Measurements from ENCODE around the gene TRIO.

The TRIO gene

DNA sequence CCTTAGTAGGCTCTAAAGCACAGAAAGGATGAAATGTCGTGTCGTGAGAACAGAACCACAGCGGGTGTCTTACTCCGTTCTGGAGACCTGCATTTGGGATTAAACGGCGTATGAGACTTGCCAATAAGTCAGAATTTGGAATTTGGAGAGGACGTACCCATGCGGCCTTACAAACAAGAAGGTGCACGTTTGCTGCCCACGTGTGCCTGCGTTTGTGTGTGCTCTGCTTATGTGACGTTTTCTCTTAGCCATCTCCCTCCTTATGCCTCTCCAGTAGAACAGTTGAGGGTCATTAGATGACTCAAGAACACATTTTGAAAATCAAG is 266.9 kb downstream of the TRIO start:
- no peak for DNase-seq (ENCODE audit: low read depth, low spot score)

GRCh38 chr5:14410394-14411201 is 267.5 kb downstream of the TRIO start:
- DNase-seq (ENCODE audit: low read depth, low spot score), result no peak

- no peak for DNase-seq (ENCODE audit: low read depth, low spot score)
Measured at GRCh38 chr5:14411216-14411615, 268.1 kb downstream of the TRIO start.

GRCh38 chr5:14413331-14413750 is 270.2 kb downstream of the TRIO start:
- DNase-seq (ENCODE audit: low read depth, low spot score), result peak; percentile 83

DNA sequence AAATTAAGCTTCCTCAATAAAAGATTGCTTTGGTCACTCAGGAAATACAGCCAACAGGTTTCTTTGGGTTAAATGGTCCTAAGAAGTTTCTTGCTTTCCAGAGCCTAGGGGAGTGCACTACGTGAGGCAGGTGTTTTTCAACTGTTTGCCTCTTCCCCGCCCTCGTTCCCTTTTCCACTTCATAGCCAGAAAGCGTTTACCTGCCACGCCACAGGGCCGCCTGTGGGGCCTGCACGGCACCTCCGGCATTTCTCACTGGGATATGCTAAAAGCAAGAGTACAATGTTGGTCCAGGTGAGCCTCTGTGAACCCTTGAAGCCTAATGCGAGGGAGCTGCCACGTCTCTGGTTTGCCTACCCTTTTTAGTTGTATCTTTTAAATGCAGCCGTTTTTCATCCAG is 270.9 kb downstream of the TRIO start:
- no peak for DNase-seq (ENCODE audit: low read depth, low spot score)

DNA sequence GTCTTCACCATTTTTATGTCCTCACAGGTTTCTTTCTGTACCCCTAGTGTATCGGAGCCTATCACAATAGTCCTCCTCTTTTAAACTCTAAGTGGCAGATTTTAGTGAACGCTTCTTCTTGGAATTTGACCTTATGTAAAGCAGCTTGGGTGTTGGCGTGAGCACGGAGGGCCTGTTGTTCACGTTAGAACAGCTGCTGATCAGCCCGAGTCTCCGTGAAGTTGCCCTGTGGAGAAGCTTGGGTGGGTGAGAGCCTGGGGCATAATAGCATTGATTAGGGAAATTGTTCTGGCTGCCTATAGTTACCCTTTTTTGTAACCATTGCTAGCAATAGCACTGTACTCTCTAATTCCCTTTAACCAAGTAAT is 271.5 kb downstream of the TRIO start:
- DNase-seq (ENCODE audit: low read depth, low spot score), result no peak

DNA sequence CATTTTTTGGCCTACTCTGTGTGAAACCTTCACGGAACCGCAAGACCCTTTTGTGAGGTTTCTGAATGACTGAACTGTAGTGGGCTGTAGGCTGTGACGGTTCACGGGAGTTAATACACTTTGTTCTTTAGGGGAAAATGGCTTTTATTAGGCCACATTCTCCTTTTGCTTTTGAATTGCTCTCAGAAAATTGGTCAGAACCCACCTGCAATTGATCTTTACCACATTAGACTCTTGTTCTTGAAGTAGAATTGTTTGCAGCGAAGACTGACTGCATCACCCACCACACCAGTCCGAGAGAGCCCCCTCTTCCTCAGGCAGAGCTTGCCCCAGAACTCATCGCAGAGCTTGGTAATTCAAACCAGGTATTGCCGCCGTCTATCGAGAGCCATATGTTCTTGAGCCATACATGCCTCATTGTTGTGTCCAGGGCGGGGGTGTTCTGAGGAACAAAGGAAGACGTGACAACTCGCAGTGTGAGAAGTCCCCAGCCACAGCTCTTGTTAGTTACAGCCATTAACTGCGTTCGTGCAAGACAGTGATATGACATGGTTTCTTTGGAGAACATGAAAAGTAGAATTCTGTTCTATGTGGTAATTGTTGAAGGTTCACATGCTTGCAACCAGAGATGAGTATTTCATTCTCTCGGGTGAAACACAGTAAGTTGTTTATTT is 272.0 kb downstream of the TRIO start:
- DNase-seq (ENCODE audit: low read depth, low spot score), result no peak

- no peak for DNase-seq (ENCODE audit: low read depth, low spot score)
Measured at GRCh38 chr5:14415698-14416074, 272.5 kb downstream of the TRIO start.

DNA sequence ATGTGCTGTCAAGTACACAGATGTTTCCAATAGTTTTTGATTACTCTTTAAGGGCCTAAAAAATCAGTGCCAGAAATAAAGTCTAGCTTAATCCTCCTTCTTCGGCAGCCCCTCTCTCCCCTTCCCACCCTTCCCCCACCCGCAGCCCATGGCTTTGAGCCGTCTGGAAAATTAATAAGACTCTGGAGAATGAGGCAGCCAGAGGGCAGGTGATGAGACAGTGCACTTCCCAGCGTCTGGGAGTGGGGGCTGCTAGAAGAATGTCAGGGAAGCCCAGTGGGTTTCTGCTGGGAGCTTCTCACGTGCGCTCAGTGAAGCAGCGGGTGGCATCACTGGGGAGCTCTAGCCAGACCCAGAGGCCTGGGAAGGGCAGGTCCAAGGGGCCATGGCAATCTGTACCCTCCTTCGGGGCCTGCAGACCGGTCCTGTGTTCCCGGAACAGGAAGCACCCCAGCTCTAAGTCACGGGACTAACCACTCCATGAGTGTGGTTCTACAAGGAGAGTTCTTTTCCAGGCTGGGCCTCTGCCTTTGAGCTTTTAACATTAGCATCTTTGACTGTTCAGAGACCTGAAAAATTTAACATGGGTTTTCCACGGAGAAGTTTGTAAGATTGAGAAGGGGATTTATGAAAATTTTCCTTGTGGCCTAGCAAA is 273.6 kb downstream of the TRIO start:
- DNase-seq (ENCODE audit: low read depth, low spot score), result no peak

- DNase-seq (ENCODE audit: low read depth, low spot score), result peak; percentile 84
Measured at GRCh38 chr5:14417276-14417730, 274.2 kb downstream of the TRIO start.

- no peak for DNase-seq (ENCODE audit: low read depth, low spot score)
Measured at GRCh38 chr5:14417792-14418765, 274.9 kb downstream of the TRIO start.

GRCh38 chr5:14419686-14420085 is 276.5 kb downstream of the TRIO start:
- DNase-seq (ENCODE audit: low read depth, low spot score), result no peak

- no peak for DNase-seq (ENCODE audit: low read depth, low spot score)
Measured at GRCh38 chr5:14420101-14420811, 277.1 kb downstream of the TRIO start.

DNA sequence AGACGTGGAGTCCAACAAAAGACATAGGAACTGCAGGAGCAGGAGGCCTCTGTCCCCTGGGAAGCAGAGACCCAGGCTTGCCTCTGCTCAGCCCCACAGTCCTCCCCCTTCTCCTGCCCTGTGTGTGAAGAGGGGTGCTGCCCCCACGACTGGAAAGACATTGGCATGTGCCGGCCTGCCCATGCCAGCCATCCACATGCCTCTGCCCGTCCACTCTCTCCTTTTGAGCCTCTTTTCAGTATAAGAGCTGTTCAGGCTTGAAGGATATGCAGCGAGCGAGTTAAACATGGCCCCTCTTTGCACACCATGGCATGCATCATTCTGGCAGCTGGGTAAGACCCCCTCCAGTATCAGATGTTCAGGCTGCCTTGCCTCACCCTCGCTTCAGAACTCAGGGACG is 278.7 kb downstream of the TRIO start:
- DNase-seq (ENCODE audit: low read depth, low spot score), result no peak

- DNase-seq (ENCODE audit: low read depth, low spot score), result no peak
Measured at GRCh38 chr5:14424011-14424685, 281.0 kb downstream of the TRIO start.

DNA sequence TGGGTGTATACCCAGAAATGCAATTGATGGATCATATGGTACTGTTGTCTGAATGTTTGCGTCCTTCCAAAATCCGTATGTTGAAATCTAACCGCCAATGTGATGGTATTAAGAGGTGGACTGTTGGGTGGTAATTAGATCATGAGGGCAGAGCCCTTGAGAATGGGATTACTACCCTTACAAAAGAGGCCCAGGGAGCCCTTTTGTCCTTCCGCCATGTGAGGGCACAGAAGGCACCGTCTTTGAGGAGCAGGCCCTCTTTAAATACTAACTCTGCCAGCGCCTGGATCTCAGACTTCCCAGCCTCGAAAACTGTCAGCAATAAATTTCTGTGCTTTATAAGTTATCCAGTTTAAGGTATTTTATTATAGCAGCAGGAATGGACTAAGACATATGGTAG is 282.4 kb downstream of the TRIO start:
- DNase-seq (ENCODE audit: low read depth, low spot score), result no peak

GRCh38 chr5:14426521-14426920 is 283.4 kb downstream of the TRIO start:
- DNase-seq (ENCODE audit: low read depth, low spot score), result no peak

DNA sequence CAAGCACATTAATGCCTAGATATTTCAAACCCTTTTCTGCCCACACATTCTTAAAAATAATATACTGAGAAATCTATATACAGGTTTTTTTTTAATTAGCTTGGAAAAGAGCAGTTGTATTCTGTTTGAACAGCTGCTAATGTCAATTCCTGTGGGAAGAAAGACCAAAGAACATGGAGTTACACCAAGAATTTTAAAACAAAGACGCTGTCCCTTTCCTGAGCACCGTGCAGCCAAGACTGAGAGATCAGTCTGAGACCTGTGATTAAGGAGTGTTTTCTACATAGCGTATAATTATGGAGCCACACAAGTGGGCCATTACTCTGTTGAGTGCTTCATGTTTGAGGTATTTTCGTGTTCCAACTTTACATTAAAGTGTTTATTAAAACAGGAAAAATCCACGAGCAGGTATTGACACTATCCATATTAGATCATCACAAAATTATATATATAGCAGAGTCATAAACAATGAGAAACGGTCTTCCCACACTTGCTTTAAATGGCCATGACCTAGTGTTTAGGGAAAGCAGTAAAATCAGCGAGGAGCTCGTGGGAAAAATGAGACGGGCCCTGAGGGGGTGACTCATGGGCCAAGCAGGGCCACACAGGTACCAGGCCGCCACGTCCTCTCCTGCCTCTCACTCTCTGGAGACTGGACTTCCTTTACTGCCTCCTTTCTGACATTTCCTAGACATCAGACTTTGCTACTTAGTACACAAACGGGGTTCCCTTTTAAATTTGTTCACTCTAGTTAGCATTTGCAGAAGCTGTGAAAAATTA is 285.4 kb downstream of the TRIO start:
- no peak for DNase-seq (ENCODE audit: low read depth, low spot score)
